ENCODE data around the gene AGAP1.

AGAP1 gene

GRCh38 chr2:236054125-236054524 is 560.3 kb downstream of the AGAP1 start:
- H3K4me1 ChIP-seq (ENCODE audit: insufficient read depth, poor library complexity, severe bottlenecking): no peaks in the 10 kb centered on the region
- H3K9me3 ChIP-seq (ENCODE audit: severe bottlenecking): no peaks in the 10 kb centered on the region
- TF ChIP-seq, protein P1, sequence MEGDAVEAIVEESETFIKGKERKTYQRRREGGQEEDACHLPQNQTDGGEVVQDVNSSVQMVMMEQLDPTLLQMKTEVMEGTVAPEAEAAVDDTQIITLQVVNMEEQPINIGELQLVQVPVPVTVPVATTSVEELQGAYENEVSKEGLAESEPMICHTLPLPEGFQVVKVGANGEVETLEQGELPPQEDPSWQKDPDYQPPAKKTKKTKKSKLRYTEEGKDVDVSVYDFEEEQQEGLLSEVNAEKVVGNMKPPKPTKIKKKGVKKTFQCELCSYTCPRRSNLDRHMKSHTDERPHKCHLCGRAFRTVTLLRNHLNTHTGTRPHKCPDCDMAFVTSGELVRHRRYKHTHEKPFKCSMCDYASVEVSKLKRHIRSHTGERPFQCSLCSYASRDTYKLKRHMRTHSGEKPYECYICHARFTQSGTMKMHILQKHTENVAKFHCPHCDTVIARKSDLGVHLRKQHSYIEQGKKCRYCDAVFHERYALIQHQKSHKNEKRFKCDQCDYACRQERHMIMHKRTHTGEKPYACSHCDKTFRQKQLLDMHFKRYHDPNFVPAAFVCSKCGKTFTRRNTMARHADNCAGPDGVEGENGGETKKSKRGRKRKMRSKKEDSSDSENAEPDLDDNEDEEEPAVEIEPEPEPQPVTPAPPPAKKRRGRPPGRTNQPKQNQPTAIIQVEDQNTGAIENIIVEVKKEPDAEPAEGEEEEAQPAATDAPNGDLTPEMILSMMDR (IDR thresholded peaks at IDR 0.05; ENCODE audit: poor library complexity, severe bottlenecking): no peak
- ATAC-seq (ENCODE audit: low read depth) (no peak), DNase-seq (ENCODE audit: low spot score) (no peak)
- peaks cover 14% of the 10 kb centered on the region for H3K36me3 ChIP-seq (ENCODE audit: low read depth)
- H3K27me3 ChIP-seq (ENCODE audit: insufficient read depth, poor library complexity, severe bottlenecking): no peaks in the 10 kb centered on the region
- H3K4me3 ChIP-seq (ENCODE audit: severe bottlenecking): no peak overlapping the region
- no peak overlapping the region for H3K27ac ChIP-seq (ENCODE audit: poor library complexity, severe bottlenecking)

- Histone ChIP-seq H3K4me1 (ENCODE audit: insufficient read depth, poor library complexity, severe bottlenecking) (no peaks in the 10 kb centered on the region), H3K27me3 (ENCODE audit: insufficient read depth, poor library complexity, severe bottlenecking) (no peaks in the 10 kb centered on the region), H3K4me3 (ENCODE audit: severe bottlenecking) (no peak overlapping the region), H3K9me3 (ENCODE audit: severe bottlenecking) (no peaks in the 10 kb centered on the region), H3K36me3 (ENCODE audit: low read depth) (peaks cover 7% of the 10 kb centered on the region), H3K27ac (ENCODE audit: poor library complexity, severe bottlenecking) (no peak overlapping the region)
- ATAC-seq (ENCODE audit: low read depth): no peak
- DNase-seq (ENCODE audit: low spot score): no peak
- TF ChIP-seq, protein P1 (IDR thresholded peaks at IDR 0.05; ENCODE audit: poor library complexity, severe bottlenecking): no peak
Measured at GRCh38 chr2:236054621-236055305, 560.9 kb downstream of the AGAP1 start.

GRCh38 chr2:236055471-236055870 is 561.6 kb downstream of the AGAP1 start:
- Histone ChIP-seq H3K9me3 (ENCODE audit: severe bottlenecking) (no peaks in the 10 kb centered on the region), H3K27me3 (ENCODE audit: insufficient read depth, poor library complexity, severe bottlenecking) (no peaks in the 10 kb centered on the region), H3K36me3 (ENCODE audit: low read depth) (peaks cover under 1% of the 10 kb centered on the region; the same call in 1 of the 2 replicates), H3K4me3 (ENCODE audit: severe bottlenecking) (no peak overlapping the region), H3K4me1 (ENCODE audit: insufficient read depth, poor library complexity, severe bottlenecking) (no peaks in the 10 kb centered on the region), H3K27ac (ENCODE audit: poor library complexity, severe bottlenecking) (no peak overlapping the region)
- no peak for DNase-seq (ENCODE audit: low spot score)
- TF ChIP-seq, protein P1 (IDR thresholded peaks at IDR 0.05; ENCODE audit: poor library complexity, severe bottlenecking): no peak
- ATAC-seq (ENCODE audit: low read depth): no peak

GRCh38 chr2:236056141-236056540 is 562.3 kb downstream of the AGAP1 start:
- no peaks in the 10 kb centered on the region for H3K36me3 ChIP-seq (ENCODE audit: low read depth)
- DNase-seq (ENCODE audit: low spot score) (no peak), ATAC-seq (ENCODE audit: low read depth) (no peak)
- TF ChIP-seq, protein P1 (IDR thresholded peaks at IDR 0.05; ENCODE audit: poor library complexity, severe bottlenecking): no peak
- no peak overlapping the region for H3K4me3 ChIP-seq (ENCODE audit: severe bottlenecking)
- no peaks in the 10 kb centered on the region for H3K4me1 ChIP-seq (ENCODE audit: insufficient read depth, poor library complexity, severe bottlenecking)
- no peaks in the 10 kb centered on the region for H3K9me3 ChIP-seq (ENCODE audit: severe bottlenecking)
- no peaks in the 10 kb centered on the region for H3K27me3 ChIP-seq (ENCODE audit: insufficient read depth, poor library complexity, severe bottlenecking)
- no peak overlapping the region for H3K27ac ChIP-seq (ENCODE audit: poor library complexity, severe bottlenecking)

GRCh38 chr2:236057375-236057774 is 563.5 kb downstream of the AGAP1 start:
- H3K4me1 ChIP-seq (ENCODE audit: insufficient read depth, poor library complexity, severe bottlenecking): no peaks in the 10 kb centered on the region
- TF ChIP-seq, protein P1 (IDR thresholded peaks at IDR 0.05; ENCODE audit: poor library complexity, severe bottlenecking): no peak
- no peak for ATAC-seq (ENCODE audit: low read depth)

More at GRCh38 chr2:236057375-236057774, 563.5 kb downstream of the AGAP1 start:
- no peaks in the 10 kb centered on the region for H3K36me3 ChIP-seq (ENCODE audit: low read depth)
- DNase-seq (ENCODE audit: low spot score): no peak
- H3K27me3 ChIP-seq (ENCODE audit: insufficient read depth, poor library complexity, severe bottlenecking): no peaks in the 10 kb centered on the region
- H3K9me3 ChIP-seq (ENCODE audit: severe bottlenecking): no peaks in the 10 kb centered on the region
- H3K27ac ChIP-seq (ENCODE audit: poor library complexity, severe bottlenecking): no peak overlapping the region
- no peak overlapping the region for H3K4me3 ChIP-seq (ENCODE audit: severe bottlenecking)

Measured in RWPE2 (cell line).